Karpas-422 (cell line): Measurements from ENCODE around the gene NRXN2. TPM values are rescaled to one million over a fixed set of nuclear protein-coding genes. Genes with fewer than 3 reads are reported as not detected.

ENCODE experiments used
- DNase-seq: peaks from one replicate; pipeline ENCODE4 v3.0.0-alpha.2; 2015
- H2AFZ ChIP-seq: fragments of 200-600 bp; sonication (generic); 2 replicates; pipeline ENCODE4 v1.6.1; 2014; ENCODE audit warnings: antibody characterized with exemption, low read length, mixed read lengths
- H3K27ac ChIP-seq: fragments of 200-600 bp; sonication (generic); 2 replicates; pipeline ENCODE4 v1.5.1; 2014; ENCODE audit warnings: mild to moderate bottlenecking, low read length, moderate library complexity
- H3K27me3 ChIP-seq: fragments of 200-600 bp; sonication (generic); 2 replicates; pipeline ENCODE4 v1.6.1; 2014; ENCODE audit warnings: low read length, mixed read lengths
- H3K36me3 ChIP-seq: fragments of 200-600 bp; sonication (generic); 2 replicates; pipeline ENCODE4 v1.6.1; 2014; ENCODE audit warnings: low read length, mixed read lengths; ENCODE audit not compliant: insufficient read depth
- H3K4me1 ChIP-seq: fragments of 200-600 bp; sonication (generic); 2 replicates; pipeline ENCODE4 v1.6.1; 2014; ENCODE audit warnings: mild to moderate bottlenecking, low read length, mixed read lengths
- H3K4me2 ChIP-seq: fragments of 200-600 bp; sonication (generic); 2 replicates; pipeline ENCODE4 v1.6.1; 2014; ENCODE audit warnings: low read length, low read depth, mild to moderate bottlenecking; ENCODE audit not compliant: poor library complexity, severe bottlenecking
- H3K4me3 ChIP-seq: fragments of 200-600 bp; sonication (generic); 2 replicates; pipeline ENCODE4 v1.5.1; 2014; ENCODE audit warnings: mild to moderate bottlenecking, antibody characterized with exemption, low read length, mixed read lengths
- H3K79me2 ChIP-seq: fragments of 200-600 bp; sonication (generic); 2 replicates; pipeline ENCODE4 v1.6.1; 2014; ENCODE audit warnings: mild to moderate bottlenecking, low read length, mixed read lengths
- H3K9ac ChIP-seq: fragments of 200-600 bp; sonication (generic); 2 replicates; pipeline ENCODE4 v1.6.0; 2014; ENCODE audit warnings: low read length
- H3K9me2 ChIP-seq: fragments of 200-600 bp; sonication (generic), shearing (Covaris generic); replicated peaks from 2 replicates; pipeline ENCODE4 v1.6.0; 2014; ENCODE audit warnings: mild to moderate bottlenecking, low read length, moderate library complexity; ENCODE audit not compliant: insufficient read depth
- H3K9me3 ChIP-seq: fragments of 300-700, 200-600 bp; sonication (generic); 2 replicates; pipeline ENCODE4 v1.6.1; 2014; ENCODE audit warnings: low read length, mixed read lengths
- H4K20me1 ChIP-seq: fragments of 200-600 bp; sonication (generic); 2 replicates; pipeline ENCODE4 v1.6.1; 2014; ENCODE audit warnings: mild to moderate bottlenecking, antibody characterized with exemption, low read length, low read depth; ENCODE audit not compliant: insufficient read depth
- total RNA-seq: library from RNA; depleted of rRNA; stranded (reverse); fragments of >200 nt; shearing (Covaris generic); gene quantifications from 2 replicates; pipeline ENCODE4 v1.2.3, GENCODE V29; 2014; ENCODE audit warnings: low replicate concordance

Gene NRXN2
- total RNA-seq, 1 experiment from 2014 or later, result not detected

DNA sequence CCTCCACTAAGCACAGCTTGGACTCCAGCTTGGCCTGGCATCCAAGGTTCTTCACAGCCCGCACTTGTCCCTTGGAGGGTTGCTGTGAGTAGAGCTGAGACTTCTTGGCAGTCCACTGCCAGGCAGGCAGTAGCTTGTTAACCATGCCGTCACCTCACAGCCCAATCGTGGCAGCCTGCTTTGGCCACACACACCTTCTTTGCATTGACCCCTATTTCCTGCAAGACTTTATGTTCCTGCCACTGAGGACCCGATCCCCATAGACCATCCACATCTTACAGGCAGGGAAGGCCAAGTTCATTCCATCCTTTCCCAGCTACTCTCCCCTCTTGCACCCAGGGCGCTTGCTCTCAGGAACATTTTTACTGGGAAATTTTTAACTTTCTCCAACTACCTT is 39.3 kb upstream of the NRXN2 start:
- H4K20me1 ChIP-seq, result peaks cover 25% of the 10 kb centered on the region
- H3K9ac ChIP-seq, result no peak overlapping the region
- peaks cover 5% of the 10 kb centered on the region; the same call in 1 of the 2 replicates for H3K4me1 ChIP-seq
- H3K27ac ChIP-seq, result no peak overlapping the region
- no peak for DNase-seq
- H2AFZ ChIP-seq, result no peak overlapping the region
- H3K27me3 ChIP-seq, result no peaks in the 10 kb centered on the region
- peaks cover 22% of the 10 kb centered on the region for H3K36me3 ChIP-seq
- H3K4me3 ChIP-seq, result no peak overlapping the region
- no peaks in the 10 kb centered on the region for H3K9me2 ChIP-seq
- H3K9me3 ChIP-seq, result no peaks in the 10 kb centered on the region
- H3K79me2 ChIP-seq, result no peaks in the 10 kb centered on the region
- no peak overlapping the region for H3K4me2 ChIP-seq

DNA sequence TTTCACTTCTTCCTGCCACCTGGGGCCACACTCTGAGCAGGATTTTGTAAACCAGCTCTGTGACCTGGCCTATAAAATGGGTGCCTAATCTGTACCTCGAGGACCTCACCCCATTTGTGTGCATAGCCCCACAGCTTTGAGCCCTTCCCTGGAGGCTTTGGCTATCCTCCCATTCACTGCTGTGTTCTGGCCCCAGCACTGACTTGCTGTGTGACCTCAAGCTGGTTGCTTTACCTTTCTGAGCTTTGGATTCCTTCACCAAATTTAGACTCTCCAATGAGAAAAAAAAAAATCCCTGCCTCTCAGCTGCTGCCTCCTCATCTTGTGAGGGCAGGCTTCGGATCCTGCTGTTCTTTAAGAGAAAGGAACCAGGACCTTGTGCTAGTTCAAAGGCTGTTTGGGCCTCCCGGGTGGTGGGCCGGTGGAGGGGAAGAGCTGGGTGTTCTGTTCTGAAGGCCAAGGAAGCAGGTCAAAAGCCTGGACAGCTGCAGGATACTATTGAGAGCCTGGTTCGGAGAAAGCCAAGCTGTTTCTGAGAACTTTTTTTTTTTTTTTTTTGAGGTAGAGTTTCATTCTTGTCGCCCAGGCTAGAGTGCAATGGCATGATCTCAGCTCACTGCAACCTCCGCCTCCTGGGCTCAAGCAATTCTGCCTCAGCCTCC is 37.9 kb upstream of the NRXN2 start:
- Histone ChIP-seq H3K27me3 (no peaks in the 10 kb centered on the region), H3K9me3 (no peaks in the 10 kb centered on the region), H3K4me3 (no peak overlapping the region), H3K79me2 (no peaks in the 10 kb centered on the region), H3K4me1 (peaks cover 5% of the 10 kb centered on the region; the same call in 1 of the 2 replicates), H3K27ac (no peak overlapping the region), H3K9me2 (no peaks in the 10 kb centered on the region), H3K9ac (no peak overlapping the region), H2AFZ (no peak overlapping the region), H4K20me1 (peaks cover 16% of the 10 kb centered on the region), H3K36me3 (peaks cover 14% of the 10 kb centered on the region; the same call in 1 of the 2 replicates), H3K4me2 (no peak overlapping the region)
- DNase-seq, result no peak

DNA sequence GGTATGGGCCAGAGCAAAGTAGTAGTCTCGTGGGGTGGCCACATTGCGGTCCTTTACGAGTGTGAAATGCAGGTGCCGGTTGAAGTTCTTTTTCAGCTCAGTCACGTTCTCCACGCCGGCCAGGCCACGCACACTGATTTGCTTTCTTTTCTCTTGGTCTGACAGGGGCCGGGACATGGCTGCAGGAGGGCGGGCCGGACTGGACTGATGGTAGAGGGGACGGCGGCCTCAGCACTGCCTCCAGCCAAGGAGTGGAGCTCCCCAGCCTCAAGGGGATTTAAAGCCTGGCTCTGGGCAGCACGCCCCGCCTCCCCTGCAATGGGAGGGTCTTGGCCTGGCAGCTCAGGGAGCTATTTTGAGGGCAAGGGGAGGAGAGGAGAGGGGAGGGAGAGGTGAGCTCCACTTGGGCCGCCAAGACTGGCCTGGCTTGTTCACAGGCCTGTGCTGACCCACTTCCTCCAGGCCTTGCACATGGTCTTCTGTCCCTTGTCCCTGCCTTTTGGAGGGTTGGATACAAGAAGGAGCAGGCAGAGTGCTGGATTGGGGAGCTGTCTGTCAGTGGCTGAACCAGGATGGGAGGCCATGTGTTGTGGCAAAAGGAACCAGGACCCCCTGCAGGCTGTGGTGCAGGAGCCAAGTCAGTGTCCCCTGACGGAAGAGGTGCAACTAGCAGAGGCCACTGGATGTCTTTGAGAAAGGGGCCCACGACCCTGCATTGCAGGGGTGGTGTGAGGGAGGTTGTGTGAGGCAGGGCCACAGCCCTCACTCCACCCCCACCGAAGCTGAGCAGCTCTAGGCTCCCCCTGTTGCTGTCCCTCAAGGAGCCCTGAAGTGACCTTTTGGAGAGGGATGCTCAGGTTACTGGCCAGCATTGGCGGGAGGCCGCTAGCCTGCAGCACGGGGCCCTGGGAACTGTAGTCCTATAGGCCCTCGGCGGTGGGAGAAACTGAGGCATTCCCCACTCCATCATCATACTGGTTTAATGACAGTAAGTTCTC is 37.0 kb upstream of the NRXN2 start, which contains the start of gene PYGM:
Gene PYGM, minus strand, starts transcription at position 253 of the 998 bp plus-strand sequence. Its CDS starts 76 bp downstream, at position 177.
- DNase-seq, result no peak
- H4K20me1 ChIP-seq, result peaks cover 16% of the 10 kb centered on the region
- H3K27me3 ChIP-seq, result no peaks in the 10 kb centered on the region
- peaks cover 5% of the 10 kb centered on the region; the same call in 1 of the 2 replicates for H3K4me1 ChIP-seq
- no peak within 1 kb of the TSS for H3K9ac ChIP-seq
- no peak within 1 kb of the TSS for H3K4me3 ChIP-seq
- H3K4me2 ChIP-seq, result no peak within 1 kb of the TSS
- no peak within 1 kb of the TSS for H3K27ac ChIP-seq
- no peaks in the 10 kb centered on the region for H3K9me3 ChIP-seq
- peaks cover 14% of the 10 kb centered on the region; the same call in 1 of the 2 replicates for H3K36me3 ChIP-seq
- H2AFZ ChIP-seq, result no peak within 1 kb of the TSS
- H3K79me2 ChIP-seq, result no peaks in the 10 kb centered on the region
- no peaks in the 10 kb centered on the region for H3K9me2 ChIP-seq

DNA sequence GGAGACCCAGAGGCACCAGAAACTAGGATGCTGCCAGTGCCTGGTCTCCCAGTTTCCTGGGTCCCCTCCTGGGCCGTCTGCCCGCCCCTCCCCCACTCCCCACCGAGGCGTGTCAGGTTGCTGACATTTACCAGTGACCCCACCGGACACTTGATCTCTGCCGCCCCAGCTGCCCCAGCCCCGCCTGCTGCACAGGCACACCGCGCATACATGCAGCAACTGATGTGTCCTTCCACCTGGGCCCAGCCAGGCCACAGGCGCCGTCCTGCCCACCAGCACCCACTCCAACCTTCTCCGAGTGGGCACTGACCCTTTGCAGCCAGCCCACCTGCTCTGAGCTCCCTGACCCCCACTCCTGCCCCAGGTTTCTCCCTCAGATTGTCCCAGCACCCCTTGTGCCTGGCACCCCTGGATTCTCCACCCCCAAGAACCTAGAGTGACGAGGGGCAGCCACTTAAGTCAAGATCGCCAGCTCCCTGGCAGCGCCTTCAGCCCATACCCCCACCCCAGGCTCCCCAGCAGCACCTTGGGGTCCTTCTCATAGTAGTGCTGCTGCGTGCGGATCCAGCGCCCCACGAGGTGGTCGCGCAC is 36.2 kb upstream of the NRXN2 start:
- Histone ChIP-seq H2AFZ (no peak overlapping the region), H3K27me3 (no peaks in the 10 kb centered on the region), H3K9ac (no peak overlapping the region), H3K79me2 (no peaks in the 10 kb centered on the region), H3K36me3 (peaks cover 8% of the 10 kb centered on the region; the same call in 1 of the 2 replicates), H3K4me2 (no peak overlapping the region), H3K4me3 (no peak overlapping the region), H3K9me3 (no peaks in the 10 kb centered on the region), H4K20me1 (peaks cover 15% of the 10 kb centered on the region; the same call in 1 of the 2 replicates), H3K27ac (no peak overlapping the region), H3K4me1 (peaks cover 5% of the 10 kb centered on the region; the same call in 1 of the 2 replicates), H3K9me2 (no peaks in the 10 kb centered on the region)
- DNase-seq, result no peak

DNA sequence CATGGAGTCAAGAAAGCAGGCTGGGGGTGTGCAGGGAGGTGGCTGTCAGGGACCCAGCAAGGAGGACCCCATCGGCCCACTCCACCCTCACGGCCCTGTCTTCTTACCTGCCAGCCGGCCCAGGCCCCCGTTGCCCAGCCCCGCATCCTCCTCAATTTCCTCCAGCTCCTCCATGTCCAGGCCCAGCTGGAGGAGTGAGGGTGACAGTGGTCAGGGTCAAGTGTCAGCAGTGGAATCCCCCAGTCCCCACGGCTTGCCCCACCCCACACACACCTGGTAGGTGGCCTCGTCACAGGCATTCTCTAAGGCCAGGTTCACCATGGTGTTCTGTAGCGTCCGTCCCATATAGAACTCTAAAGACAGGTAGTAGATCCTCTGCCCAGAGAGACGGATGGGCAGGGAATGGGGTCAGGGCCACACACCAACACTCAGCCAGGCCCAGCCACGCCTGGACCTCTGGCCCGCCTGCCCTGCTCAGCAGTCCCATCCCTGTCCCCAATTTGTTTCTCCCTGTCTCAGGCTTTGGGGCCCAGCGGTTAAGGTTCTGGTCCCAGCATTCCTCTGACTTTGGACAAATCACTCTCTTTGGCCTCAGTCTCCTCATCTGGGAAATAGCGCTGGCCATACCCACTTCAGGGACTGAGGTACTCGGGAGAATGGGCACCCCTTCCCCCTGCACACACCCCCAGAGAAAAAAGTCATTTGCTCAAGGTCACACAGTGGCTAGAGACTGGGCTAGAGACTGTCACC is 35.5 kb upstream of the NRXN2 start:
- Histone ChIP-seq H3K9me2 (no peaks in the 10 kb centered on the region), H3K4me3 (no peak overlapping the region), H3K4me2 (no peak overlapping the region), H3K4me1 (peaks cover 5% of the 10 kb centered on the region; the same call in 1 of the 2 replicates), H3K27me3 (no peaks in the 10 kb centered on the region), H4K20me1 (peaks cover 10% of the 10 kb centered on the region; the same call in 1 of the 2 replicates), H3K9me3 (no peaks in the 10 kb centered on the region), H3K9ac (no peak overlapping the region), H2AFZ (no peak overlapping the region), H3K36me3 (0 out of 2 replicates have a peak, but pooled peaks cover 4% of the 10 kb centered on the region), H3K79me2 (no peaks in the 10 kb centered on the region), H3K27ac (no peak overlapping the region)
- no peak for DNase-seq

DNA sequence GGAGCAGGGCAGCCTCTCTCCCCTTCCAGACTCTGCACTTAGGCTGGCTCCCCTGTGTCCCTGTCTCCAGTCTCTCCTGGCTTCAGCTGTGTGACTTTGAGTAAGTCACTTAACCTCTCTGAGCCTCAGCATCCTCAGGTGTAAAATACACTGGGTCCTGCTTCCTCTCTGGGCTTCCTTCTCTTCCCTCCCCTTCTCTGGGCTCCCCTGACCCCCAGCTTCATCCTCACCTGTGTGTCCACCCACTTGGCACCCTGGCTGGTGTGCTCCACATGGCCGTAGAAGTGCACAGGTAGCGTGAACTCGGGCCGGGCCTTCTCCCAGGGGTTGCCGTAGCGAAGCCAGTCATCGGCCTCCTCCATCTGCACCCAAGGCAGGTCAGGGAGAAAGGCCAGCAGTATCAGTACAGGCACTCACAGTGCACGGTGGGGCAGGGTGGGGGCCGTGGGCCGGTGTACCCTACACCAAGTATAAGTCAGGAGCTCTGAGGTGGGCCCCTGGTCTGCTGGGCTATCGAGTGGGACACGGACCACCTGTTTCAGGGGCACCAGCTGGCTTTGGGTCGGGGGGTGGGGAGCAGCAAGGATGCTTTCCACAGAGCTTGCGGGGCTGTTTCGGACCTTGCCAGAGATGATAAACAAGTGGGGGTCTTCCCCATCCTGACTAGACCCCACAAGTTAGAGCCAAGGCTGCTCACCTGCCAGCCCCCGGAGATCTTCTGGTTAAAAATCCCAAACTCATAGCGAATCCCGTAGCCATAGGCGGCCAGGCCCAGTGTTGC is 34.7 kb upstream of the NRXN2 start:
- Histone ChIP-seq H3K36me3 (no peaks in the 10 kb centered on the region), H3K27me3 (no peaks in the 10 kb centered on the region), H3K4me3 (no peak overlapping the region), H3K9ac (no peak overlapping the region), H3K4me2 (no peak overlapping the region), H2AFZ (no peak overlapping the region), H3K79me2 (no peaks in the 10 kb centered on the region), H4K20me1 (0 out of 2 replicates have a peak, but pooled peaks cover 3% of the 10 kb centered on the region), H3K9me3 (no peaks in the 10 kb centered on the region), H3K9me2 (no peaks in the 10 kb centered on the region), H3K27ac (no peak overlapping the region), H3K4me1 (no peaks in the 10 kb centered on the region)
- DNase-seq, result no peak

DNA sequence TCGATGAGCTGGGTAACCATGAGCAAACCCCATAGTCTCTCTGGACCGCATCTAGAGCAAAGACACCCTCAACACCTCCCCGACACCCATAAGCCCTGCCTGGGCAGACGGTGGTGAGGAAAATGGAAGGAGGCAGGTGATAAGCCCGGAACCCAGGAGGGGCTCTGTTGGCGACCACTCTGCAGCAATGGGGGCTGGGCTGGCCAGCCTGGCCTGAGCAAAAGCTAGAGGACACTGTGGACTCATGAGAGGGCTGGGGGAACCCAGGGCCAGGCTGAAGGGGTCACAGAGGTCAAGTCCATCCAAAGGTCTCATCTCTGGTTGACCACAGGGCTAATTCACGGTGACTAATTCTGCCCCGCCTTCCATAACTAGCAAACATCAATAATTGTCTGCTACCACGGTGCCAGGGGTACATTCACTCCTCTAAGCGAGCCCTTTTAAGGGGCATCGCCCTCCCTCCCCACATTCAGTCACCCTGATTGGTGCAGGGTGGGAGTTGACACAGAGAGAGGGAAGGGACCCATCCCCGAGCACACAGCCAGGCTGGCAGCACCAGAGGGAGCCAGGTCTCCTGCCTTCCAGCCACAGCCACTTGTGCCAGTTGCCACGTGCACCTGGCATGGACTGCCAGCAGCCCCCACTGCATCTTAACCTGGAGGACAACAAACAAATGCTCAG is 32.8 kb upstream of the NRXN2 start:
- H3K9me3 ChIP-seq, result no peaks in the 10 kb centered on the region
- no peaks in the 10 kb centered on the region for H3K4me1 ChIP-seq
- H3K9me2 ChIP-seq, result no peaks in the 10 kb centered on the region
- H3K79me2 ChIP-seq, result no peaks in the 10 kb centered on the region
- no peak overlapping the region for H3K4me3 ChIP-seq
- no peaks in the 10 kb centered on the region for H3K36me3 ChIP-seq
- no peak overlapping the region for H3K4me2 ChIP-seq
- H3K27me3 ChIP-seq, result no peaks in the 10 kb centered on the region
- H3K9ac ChIP-seq, result no peak overlapping the region
- H4K20me1 ChIP-seq, result no peaks in the 10 kb centered on the region
- no peak overlapping the region for H3K27ac ChIP-seq
- no peak for DNase-seq
- H2AFZ ChIP-seq, result no peak overlapping the region
